Peyer's patch (tissue), 4 donors: ENCODE measurements around the gene BPIFB6.

Experiments
- POLR2A ChIP-seq, 2 donors: fragments of 450-650 bp; IDR thresholded peaks; one replicate each; pipeline ENCODE4 v1.5.1; 2017; ENCODE audit warnings: antibody characterized with exemption in 2 of 2, mild to moderate bottlenecking in 2 of 2, moderate library complexity in 2 of 2
- TF ChIP-seq, protein P1 (sequence below), 6 experiments: fragments of 450-650 bp in 4 of 6; fragments of 200-600 bp in 2 of 6; sonication (generic) in 1 of 6; IDR thresholded peaks; one replicate each; pipeline ENCODE4 v1.5.1; 2017 to 2019; ENCODE audit warnings: antibody characterized with exemption in 6 of 6, mild to moderate bottlenecking in 3 of 6, moderate library complexity in 1 of 6

DNA sequence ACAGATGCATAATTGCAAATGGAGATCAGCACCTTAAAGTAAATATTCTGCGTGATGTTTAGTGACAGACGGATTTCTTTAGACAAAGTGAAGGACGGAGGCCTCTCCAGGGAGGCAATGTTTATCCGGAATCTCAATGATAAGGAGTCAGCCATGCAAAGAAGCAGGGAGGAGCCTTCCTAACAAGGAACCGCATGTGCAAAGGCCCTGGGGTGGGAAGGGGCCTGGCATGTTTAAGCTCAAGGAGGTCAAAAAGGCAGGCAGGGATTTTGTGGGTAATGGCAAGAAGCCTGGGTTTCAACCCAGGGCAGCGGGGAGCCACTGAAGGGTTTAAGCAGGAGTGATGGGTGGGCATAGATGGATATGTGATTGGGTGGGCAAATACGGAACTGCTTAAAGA is 22.9 kb downstream of the BPIFB6 start:
- TF ChIP-seq, protein P1, sequence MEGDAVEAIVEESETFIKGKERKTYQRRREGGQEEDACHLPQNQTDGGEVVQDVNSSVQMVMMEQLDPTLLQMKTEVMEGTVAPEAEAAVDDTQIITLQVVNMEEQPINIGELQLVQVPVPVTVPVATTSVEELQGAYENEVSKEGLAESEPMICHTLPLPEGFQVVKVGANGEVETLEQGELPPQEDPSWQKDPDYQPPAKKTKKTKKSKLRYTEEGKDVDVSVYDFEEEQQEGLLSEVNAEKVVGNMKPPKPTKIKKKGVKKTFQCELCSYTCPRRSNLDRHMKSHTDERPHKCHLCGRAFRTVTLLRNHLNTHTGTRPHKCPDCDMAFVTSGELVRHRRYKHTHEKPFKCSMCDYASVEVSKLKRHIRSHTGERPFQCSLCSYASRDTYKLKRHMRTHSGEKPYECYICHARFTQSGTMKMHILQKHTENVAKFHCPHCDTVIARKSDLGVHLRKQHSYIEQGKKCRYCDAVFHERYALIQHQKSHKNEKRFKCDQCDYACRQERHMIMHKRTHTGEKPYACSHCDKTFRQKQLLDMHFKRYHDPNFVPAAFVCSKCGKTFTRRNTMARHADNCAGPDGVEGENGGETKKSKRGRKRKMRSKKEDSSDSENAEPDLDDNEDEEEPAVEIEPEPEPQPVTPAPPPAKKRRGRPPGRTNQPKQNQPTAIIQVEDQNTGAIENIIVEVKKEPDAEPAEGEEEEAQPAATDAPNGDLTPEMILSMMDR (IDR thresholded peaks at IDR 0.05) = no peak
- TF ChIP-seq POLR2A (IDR thresholded peaks at IDR 0.05) = no peak
